Amygdala (tissue), 56 donors: Measurements from ENCODE around the gene GTPBP10.

Experiments used
- DNase-seq, 56 donors: peaks; one replicate each; lab custom pipeline; 2025; lab: John Stamatoyannopoulos, UW

The GTPBP10 gene

GRCh38 chr7:90425376-90425775 is 78.9 kb downstream of the GTPBP10 start:
- DNase-seq: no peak

GRCh38 chr7:90430614-90431460 is 84.3 kb downstream of the GTPBP10 start:
- no peak for DNase-seq

- no peak for DNase-seq
Observed at GRCh38 chr7:90432752-90433151, 86.2 kb downstream of the GTPBP10 start.

- no peak for DNase-seq
Observed at GRCh38 chr7:90433221-90433620, 86.7 kb downstream of the GTPBP10 start.
